Kidney glomerular epithelial cell (primary cell): ENCODE data around the gene RGS9BP.
"Not testable (repeated sequence)": the region's sequence is repeated elsewhere in the genome, so short reads cannot be mapped to it uniquely, and the experiment has no call there.

Source experiments
- DNase-seq: peaks from one replicate; lab custom pipeline; 2025; lab: John Stamatoyannopoulos, UW

RGS9BP gene

GRCh38 chr19:32671883-32672593, 3.6 kb upstream of the RGS9BP start:
- DNase-seq = no peak

DNA sequence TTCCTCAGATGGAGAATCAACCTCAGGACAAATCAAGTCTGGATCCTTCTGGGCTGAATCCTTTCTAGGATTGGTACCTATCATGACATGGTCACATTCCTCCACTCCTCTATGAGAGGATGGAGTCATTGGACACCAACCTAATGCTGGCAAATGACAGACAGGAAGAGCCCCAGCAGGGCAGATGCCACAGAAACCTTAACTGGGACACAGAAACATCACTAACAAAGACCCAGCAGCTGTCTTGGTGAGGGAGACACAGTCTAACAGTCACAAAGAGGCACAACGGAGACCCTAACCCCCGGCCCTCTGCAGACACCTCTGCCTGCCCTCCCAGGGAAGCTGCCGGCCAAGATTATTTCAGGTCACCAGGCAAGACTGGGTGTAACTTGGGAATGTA, 2.8 kb upstream of the RGS9BP start:
- no peak for DNase-seq

GRCh38 chr19:32673573-32673972, 2.1 kb upstream of the RGS9BP start:
- DNase-seq = no peak

GRCh38 chr19:32674153-32674930, 1.3 kb upstream of the RGS9BP start:
- DNase-seq = no peak

DNA sequence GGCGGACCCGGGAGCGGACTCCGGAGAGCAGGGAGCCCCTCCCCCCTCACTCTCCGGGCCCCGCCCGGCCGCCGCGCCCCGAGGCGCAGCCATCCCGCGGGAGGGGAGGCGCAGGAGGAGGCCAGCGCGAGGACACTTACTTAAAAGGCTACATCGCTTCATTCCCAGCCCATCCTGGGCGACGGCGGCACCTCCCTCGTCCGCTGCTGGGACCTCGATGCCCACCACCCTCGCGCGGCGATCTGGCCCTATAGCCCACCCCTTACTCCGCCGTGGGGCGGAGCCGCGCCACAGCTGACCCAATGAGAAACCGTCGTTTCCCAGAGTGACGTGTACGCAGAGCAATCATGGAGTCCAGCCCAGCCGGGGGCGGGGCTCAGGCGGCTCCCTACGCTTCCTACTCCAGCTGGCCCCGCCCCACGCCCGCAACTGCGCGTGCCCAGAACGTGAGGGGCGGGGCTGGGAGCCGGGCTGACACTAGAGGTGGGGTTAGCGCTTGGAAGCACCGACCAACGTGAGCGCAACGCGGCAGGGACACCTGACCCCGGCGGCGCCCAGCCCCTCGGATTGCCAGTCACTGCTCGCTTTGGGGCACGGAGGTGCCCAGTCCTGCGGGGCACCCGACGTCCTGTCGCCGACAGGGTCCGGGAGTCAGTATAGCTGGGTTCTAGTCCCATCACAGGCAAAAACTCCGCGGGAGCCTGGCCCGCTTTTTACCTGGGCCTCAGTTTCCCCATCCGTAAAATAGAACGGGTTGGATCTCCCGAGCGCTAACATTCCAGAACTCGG, 523 bp upstream of the RGS9BP start, which contains the start of gene ANKRD27:
TSS of gene ANKRD27 (minus strand) at position 250 of the 789 bp plus-strand sequence. CDS start 16,165 bp downstream, outside the sequence.
- DNase-seq = peak; percentile 98

GRCh38 chr19:32676186-32676894, 692 bp downstream of the RGS9BP start:
- DNase-seq = no peak

GRCh38 chr19:32676895-32677359, 1.3 kb downstream of the RGS9BP start:
- DNase-seq = no peak

GRCh38 chr19:32677657-32678056, 2.0 kb downstream of the RGS9BP start:
- DNase-seq = no peak

- no peak for DNase-seq
Observed at GRCh38 chr19:32680986-32681385, 5.3 kb downstream of the RGS9BP start.

GRCh38 chr19:32682317-32682716, 6.7 kb downstream of the RGS9BP start:
- DNase-seq = no peak

GRCh38 chr19:32686847-32687475, 11.3 kb downstream of the RGS9BP start:
- DNase-seq = no peak

DNA sequence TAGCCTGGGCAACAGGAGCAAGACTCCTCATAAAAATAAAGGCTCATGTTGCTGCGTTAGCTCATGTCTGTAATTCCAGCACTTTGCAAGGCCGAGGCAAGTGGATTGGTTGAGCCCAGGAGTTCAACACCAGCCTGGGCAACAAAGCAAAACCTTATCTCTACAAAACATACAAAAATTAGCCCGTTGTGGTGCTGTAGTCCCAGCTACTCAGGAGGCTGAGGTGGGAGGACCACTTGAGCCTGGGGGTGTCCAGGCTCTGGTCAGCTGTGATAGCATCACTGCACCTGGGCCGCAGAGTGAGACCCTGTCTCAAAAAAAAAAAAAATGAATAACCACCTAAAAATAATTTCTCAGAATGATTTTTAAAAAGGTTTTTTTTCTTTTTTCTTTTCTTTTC, 12.0 kb downstream of the RGS9BP start:
- DNase-seq = no peak

- DNase-seq = no peak
Observed at GRCh38 chr19:32688311-32688710, 12.7 kb downstream of the RGS9BP start.

DNA sequence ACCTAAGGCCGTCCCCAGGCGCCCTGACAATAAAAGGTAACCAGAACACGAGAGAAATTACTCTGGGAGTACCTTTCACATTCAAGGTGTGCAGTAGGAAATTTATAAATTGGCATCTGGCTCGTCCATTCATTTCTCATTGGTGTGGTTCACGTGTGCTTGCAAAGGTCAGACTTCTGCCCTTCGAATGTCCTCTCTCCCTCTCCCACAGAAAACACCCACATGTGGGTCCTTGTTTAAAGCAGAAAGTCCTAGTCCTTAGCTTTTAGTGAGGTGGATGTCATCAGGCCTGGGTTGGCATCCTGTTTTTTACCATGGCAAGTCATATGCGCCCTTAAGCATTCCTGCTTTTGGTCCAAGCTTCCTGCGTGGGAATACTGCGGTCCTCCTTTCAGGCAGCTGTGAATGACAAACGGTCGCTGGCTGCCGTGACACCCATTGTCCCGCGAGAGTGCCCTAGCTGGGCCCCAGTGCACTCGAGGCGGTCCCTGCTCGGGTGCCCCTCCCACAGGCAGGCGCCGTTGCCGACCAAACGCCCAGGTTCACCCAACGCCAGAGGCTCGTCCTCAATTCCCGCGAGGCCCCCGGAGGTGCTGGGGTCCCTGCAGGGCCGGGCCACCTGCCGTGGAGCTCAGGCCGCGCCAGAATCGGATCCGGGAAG, 15.8 kb downstream of the RGS9BP start, which contains the start of gene NUDT19:
TSS of gene NUDT19 (plus strand) at position 531 of the 661 bp plus-strand sequence. CDS start 140 bp downstream, outside the sequence.
- peak; percentile 69 for DNase-seq

DNA sequence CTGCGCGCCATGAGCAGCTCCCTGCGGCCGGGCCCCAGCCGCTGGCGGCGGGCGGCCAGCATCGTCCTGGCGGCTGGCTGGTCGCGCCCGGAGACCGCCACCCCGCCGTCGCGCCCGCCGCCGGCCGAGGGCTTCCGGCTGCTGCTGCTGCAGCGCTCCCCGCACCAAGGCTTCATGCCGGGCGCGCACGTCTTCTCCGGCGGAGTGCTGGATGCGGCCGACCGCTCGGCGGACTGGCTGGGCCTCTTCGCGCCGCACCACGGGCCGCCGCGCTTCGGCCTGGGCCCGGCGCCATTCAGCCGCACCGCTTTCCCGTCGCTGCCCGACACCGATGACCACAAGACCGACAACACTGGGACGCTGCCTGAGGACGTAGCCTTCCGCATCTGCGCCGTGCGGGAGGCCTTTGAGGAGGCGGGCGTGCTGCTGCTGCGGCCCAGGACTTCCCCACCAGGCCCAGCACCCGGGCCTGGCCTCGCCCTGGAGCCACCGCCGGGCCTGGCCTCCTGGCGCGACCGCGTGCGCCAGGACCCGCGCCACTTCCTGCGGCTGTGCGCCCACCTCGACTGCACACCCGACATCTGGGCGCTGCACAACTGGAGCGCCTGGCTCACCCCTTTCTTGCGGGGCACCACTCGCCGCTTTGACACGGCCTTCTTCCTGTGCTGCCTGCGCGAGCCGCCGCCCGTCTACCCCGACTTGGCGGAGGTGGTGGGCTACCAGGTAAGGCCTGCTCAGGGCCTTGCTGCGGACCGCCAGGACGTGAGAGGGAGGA, 16.5 kb downstream of the RGS9BP start:
- DNase-seq = peak; percentile 26

- DNase-seq = no peak
Observed at GRCh38 chr19:32692727-32693061, 17.0 kb downstream of the RGS9BP start.

DNA sequence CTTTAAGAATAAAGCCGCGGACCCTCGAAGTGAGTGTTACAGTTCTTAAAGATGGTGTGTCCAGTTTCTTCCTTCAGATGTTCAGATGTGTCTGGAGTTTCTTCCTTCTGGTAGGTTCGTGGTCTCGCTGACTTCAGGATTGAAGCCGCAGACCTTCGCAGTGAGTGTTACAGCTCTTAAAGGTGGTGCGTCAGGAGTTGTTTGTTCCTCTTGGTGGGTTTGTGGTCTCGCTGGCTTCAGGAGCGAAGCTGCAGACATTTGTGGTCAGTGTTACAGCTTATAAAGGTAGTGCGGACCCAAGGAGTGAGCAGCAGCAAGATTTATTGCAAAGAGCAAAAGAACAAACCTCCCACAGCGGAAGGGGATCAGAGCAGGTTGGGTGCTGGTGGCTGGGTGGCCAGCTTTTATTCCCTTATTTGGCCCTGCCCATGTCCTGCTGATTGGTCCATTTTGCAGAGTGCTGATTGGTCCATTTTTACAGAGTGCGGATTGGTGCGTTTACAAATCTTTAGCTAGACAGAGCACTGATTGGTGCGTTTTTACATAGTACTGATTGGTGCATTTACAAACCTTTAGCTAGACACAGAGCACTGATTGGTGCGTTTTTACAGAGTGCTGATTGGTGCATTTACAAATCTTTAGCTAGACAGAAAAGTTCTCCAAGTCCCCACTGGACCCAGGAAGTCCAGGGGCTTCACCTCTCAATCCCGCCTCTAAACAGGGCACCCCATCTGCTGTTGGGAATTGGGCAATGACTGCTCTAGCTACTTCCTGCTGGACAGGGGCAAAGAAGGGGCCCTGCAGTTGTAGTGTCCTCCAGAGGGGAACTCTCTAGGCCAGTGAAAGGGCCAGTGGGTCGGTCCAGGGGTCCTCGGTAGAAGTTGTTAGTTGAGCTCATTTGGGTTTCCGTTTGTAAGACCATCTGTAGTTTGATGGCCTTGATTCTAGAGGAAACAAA, 17.8 kb downstream of the RGS9BP start:
- DNase-seq = not testable (repeated sequence)

DNA sequence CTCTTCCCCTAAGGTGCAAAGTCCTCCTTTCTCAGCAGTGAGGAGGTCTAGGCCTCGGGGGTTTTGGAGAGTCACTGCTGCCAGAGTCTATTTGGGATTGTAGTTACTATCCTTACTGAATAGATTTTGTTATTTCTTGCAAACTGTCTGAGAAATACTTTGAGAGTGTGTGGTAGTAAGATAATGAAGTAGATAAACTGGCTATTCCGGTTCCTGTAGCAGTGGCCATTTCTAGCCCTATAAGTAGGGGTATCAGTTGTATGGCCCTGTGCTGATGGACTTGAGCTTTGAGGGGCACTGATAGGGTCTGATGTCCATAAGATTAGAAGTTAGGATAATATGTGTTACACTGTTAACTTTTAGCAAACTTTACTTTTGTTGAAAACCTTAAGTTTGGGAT, 18.7 kb downstream of the RGS9BP start:
- DNase-seq = not testable (repeated sequence)

GRCh38 chr19:32694851-32695250, 19.2 kb downstream of the RGS9BP start:
- DNase-seq = not testable (repeated sequence)
